HPDE6-E6E7 (cell line): ENCODE data around the gene FPR3.
"Not testable (repeated sequence)": the region's sequence is repeated elsewhere in the genome, so short reads cannot be mapped to it uniquely, and the experiment has no call there.

ENCODE experiments used
- DNase-seq: peaks from one replicate; pipeline ENCODE4 v3.0.0; 2011; ENCODE audit warnings: missing footprints; ENCODE audit errors: extremely low spot score

Gene FPR3

DNA sequence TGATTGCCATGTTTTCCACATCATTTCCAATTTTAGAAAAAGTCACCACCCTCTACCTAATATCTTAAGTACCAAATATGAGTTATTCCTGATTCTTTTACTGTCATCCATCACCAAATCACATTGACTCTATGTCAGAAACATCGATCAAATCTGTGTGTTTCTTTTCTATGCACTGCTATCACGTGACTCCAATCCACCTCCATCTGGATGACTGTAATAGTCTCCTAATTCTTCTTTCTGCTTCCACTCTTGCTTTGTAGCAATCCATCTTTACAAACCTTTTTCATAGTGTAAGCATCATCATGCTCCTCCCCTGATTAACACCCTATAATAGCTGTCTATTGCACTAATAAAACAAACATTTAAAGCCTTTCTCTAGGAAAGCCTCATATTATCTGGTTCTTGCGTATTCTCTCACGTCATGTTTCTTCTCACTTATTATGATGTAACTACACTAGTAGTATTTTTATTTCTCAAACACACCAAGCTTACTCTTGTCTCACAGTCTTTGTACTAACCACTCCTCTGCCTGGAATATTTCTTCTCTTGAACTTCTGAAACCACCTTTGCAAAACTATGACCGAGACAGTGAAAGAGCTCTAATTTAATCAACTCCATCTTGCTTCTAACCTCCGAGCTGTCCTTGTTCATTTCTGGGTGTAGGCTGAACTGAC is 10.7 kb upstream of the FPR3 start:
- no peak for DNase-seq

DNA sequence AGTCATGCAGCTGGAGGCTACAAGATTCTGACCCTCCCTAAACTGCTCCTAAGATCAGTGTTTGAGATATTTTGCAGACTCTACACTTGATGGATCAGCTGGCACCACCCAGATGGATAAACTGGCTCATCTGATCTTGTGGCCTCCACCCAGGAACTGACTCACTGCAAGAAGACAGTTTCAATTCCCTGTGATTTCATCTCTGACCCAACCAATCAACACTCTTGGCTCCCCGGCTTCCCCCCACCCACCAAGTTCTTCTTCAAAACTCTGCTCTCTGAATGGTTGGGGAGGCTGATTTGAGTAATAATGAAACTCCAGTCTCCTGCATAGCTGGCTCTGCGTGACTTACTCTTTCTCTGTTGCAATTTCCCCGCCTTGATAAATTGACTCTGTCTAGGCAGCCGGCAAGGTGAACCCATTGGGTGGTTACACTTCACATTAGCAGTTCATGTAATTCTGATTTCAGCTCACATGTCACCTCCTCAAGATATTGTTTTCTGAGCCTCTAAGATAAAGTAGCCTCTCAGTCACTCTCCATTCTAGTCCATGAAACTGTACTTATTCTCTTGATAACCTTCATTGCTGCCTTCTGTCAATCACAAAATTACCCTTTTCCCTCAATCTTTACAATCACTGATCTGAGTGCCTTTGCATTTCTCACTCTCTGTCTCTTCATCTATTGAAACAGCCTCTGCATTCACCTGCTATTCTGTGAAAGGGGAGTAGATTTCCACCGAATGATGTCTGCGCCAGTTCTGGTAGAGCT is 9.9 kb upstream of the FPR3 start:
- DNase-seq, result no peak

DNA sequence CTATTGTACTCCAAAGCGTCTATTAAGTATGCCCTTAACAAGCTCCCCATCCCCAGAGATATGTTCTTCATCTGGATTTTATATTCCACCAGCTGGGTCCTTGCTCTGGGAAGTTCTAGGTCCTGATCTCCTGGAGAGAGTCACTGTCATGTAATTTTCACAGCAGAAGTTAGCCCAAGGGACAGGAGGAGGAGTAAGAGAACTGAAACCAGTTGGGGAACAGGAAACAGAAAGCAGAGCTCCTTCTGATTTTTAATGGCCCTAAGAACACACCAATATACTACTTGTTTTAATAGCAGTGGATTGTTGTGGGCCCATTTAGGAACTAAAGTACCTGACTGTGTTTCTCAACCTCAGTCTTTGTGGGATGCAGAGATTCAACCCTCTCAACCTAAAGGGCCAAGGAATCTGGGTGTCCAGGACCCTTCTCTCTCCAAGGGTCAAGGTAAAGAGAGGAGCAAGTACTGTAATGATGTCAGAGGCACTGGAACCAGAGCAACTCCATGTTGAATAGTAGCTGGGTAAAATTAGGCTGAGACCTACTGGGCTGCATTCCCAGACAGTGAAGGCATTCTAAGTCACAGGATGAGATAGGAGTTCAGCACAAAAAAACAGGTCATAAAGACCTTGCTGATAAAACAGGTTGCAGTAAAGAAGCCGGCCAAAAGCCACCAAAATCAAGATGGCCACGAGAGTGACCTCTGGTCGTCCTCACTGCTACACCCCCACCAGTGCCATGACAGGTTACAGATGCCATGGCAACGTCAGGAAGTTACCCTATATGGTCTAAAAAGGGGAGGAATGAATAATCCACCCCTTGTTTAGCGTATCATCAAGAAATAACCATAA is 8.1 kb upstream of the FPR3 start:
- DNase-seq, result no peak

DNA sequence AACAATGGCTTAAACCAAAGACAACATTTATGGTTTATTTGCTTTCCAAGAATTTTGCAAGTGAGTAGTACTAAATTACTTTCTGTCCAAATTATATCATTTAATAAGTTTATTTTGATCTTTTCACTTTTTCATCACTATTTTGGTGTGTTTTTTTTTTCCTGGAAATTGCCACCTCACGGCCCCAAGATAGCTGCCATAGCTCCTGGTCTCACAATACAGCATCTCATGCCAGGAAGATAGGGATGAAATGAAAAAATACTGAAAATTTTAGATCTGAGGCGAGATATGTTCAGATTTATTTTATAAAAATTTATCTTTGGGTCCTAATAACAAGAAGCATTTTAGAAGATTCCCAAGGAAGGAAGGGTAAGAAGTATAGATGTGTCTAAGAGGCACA is 6.9 kb upstream of the FPR3 start:
- DNase-seq, result no peak

- no peak for DNase-seq
Observed at GRCh38 chr19:51789061-51789795, 5.7 kb upstream of the FPR3 start.

DNA sequence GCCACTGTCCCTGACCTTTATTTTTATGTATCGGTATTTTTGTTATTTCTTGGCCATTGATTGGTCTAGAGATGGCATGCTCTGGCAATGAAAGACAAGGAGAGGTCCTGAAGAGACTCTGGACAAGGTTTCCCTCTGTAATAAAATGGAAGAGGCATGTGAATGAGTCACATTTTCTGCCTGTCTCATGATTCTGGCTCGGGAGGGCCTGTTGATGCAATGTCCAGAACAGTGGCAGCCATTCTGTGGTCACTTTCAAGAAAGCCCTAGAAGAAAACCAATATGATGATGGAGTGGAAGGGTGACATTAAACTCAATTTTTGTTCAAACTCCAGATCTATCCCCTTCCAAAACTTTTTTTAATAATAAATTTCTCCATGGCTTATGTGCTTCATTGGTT is 2.0 kb upstream of the FPR3 start:
- DNase-seq, result no peak

DNA sequence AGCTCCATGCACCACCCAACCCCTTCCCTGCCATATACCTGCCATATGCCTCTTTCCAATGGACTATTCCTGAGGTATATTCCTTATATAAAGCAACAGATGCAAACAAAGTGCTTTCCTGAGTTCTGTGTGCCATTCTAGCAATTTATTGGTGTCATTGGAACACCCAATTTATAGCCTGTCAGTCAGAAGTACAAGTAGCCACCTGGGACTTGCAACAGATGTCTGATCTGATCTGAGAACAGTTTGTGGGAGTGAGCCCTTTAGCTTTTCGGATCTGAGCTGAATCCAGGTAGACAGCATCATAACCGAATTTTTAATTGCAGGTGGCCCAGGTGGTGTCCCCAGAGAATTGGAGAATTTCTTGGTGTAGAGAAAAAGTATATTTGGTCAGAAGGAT is 963 bp upstream of the FPR3 start:
- DNase-seq, result no peak

DNA sequence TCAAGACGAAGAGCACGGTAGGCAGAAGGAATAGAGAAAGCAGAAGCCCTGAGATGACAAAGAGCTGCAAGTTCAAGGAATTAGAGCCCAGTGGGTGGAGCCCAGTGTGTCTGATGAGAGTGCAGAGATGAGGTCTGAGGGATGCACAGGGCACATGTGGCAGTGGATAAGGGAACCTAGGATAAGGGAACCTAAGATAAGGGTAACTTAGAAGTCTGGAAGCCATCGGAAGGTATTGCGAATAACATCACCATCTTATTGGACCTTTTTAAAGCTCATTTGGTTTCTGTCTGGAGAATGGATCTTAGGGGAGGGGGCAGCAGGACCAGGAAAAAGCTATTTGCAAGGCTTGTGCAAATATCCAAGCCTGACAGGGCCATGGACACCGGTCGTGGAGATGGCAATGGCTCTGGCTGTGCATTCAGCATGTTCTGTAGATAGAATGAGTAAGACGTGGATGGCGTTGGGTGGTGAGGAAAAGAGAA is 1.3 kb downstream of the FPR3 start:
- no peak for DNase-seq

- DNase-seq, result no peak
Observed at GRCh38 chr19:51797480-51797879, 2.5 kb downstream of the FPR3 start.

GRCh38 chr19:51798062-51798461 is 3.1 kb downstream of the FPR3 start:
- DNase-seq, result no peak

- DNase-seq, result peak; percentile 81
Observed at GRCh38 chr19:51799034-51799773, 4.2 kb downstream of the FPR3 start.

DNA sequence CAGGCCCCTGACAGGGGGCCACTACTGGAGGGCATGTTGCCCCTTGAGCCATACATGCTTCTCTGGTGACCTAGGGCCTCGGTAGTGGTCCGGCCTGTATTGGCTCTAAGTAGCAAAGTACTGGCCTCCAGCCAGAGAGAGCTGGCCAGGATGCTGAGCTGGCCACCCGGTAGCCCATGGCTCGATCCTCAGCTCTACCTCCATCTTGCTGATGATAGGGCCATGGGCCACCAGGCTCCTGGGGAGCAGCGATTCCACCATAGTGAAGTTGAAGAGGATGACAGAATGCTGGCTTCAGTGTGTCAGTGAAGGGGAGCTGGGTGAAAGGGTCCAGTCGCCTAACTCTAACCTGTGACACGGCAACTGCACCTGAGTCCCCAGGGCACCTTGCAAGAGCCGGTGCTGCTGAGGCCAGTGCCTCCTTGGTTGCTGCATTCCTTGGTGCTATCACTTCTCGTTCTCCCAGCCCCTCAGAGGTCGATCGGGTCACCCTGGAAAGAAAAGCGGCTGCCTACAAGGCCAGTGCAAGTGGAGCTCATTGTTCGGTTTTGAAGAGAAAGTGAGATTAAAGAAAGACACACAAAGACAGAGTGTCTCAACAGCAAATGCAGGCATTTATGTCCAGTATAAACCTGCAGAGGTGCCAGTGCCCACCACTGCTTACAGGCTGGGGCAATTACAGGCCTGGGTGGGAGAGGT is 5.0 kb downstream of the FPR3 start:
- no peak for DNase-seq

DNA sequence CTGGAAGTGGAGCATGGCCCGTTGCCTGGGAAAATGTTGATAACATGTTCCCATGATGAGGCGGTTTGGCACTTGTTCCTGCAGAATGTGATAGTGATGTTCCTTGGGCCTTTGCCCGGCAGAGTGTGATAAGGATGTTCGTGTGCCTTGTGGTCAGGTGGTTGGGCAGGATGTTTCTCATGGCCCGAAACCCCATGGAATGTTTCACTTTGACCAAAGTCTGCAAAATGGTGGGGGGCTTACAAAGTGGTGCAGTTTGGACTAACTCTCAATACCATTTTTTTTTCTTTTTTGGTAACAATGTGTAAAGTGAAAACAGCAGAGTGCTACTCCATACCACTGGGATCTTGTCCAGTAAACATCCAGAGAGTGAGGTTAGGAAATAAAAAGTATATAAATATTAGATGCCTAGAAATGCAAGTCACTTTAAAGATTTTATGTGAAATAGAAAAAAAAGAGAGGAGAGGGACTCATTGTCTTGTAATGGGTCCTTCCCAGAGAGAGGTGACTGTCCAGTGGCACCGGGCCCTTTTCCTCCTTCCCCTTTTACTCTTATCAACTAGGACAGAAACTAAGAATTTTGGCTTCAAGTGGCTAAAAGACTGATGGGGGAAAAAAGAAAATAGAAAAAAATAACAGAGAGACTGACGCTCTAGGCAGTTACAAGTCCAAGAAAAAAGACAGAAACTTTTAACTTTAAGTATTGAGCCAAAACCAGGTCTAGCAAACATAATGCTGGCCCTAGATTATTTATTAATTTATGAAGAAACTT is 5.7 kb downstream of the FPR3 start:
- DNase-seq, result no peak

- DNase-seq, result no peak
Observed at GRCh38 chr19:51802775-51803174, 7.8 kb downstream of the FPR3 start.

DNA sequence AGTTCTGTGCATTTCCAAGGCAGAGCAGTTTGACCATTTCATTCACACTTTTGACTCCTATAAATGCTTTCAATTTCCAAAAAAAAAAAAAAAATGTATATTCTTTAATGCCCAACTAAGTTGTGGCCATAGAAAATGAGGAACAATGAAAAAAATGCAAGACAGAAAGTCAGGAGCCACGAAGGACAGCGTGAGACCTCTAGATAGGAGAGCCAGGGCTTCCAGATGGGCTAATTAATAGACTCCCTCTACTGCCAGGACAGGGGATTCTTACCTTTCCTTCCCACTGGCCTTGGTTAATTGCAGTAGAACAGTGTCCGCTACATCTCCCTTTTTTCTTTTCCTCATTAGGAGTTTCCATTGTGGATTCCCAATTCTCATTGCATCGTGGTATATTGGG is 8.6 kb downstream of the FPR3 start:
- no peak for DNase-seq

GRCh38 chr19:51803967-51804366 is 9.0 kb downstream of the FPR3 start:
- DNase-seq, result no peak

DNA sequence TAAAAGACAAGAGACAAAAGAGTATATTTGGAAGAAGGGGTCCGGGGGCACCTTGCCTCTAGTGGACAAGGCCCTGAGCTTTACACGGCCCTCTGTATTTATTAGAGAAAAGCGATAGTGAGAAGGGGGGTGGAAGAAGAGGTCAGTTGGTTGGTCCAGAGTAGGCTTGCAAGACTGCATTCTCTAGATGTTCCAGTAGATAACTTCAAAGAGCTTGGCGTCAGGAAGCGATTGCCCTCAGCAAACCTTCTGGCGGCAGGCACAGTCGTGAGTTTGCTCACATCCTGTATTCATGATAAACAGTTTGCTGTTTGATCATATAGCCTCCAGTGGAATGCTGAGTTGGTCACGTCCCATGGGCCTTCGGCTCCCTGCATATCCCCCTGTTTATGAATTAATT is 9.8 kb downstream of the FPR3 start:
- DNase-seq, result not testable (repeated sequence)

GRCh38 chr19:51805396-51805795 is 10.4 kb downstream of the FPR3 start:
- DNase-seq, result not testable (repeated sequence)

- not testable (repeated sequence) for DNase-seq
Observed at GRCh38 chr19:51806571-51806970, 11.6 kb downstream of the FPR3 start.
